ENCODE measurements around the gene DMRT1.

Gene DMRT1

DNA sequence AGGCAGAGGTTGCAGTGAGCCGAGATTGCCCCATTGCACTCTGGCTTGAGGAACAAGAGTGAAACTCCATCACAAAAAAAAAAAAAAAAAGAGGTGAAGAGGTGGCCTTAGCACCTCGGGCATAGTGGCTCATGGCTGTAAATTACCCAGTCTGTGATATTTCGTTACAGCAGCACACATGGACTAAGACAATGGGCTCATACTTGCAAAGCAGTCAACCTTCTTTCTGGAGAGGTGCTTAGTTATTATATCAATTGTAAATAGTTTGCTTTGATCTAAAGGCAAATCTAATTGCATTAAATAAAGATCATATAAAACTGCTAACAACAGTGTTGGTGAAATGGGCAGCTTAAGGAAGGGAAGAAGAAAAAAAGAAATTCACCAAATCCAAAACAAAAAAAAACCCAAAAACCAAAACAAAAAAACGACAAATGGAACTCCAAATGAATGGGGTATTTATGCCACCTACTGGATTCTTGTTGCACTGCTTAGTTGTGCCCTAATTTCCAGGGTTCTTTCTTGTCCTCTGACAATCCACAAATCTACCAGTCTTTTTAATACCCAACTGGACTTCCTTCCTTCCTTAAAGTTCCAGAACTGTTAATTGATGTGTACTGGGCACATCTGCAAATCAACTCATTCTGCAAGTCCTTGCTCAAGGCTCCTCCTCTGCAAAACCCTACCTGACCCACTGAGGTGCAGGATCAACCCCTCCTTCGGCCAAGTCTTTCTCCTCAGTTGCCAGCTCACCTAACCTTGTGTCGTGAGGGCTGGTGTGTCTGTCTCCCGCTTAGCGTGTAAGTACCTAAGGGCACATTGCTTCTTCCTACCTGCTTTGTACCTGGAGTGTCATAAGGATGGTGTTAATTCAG, 35.0 kb upstream of the DMRT1 start:
- TF ChIP-seq SIN3A (IDR thresholded peaks at IDR 0.05; ENCODE audit: borderline replicate concordance, insufficient read depth, low read length) (no peak), TAF1 (IDR thresholded peaks at IDR 0.05; ENCODE audit: borderline replicate concordance, insufficient read depth, low read length) (no peak)

DNA sequence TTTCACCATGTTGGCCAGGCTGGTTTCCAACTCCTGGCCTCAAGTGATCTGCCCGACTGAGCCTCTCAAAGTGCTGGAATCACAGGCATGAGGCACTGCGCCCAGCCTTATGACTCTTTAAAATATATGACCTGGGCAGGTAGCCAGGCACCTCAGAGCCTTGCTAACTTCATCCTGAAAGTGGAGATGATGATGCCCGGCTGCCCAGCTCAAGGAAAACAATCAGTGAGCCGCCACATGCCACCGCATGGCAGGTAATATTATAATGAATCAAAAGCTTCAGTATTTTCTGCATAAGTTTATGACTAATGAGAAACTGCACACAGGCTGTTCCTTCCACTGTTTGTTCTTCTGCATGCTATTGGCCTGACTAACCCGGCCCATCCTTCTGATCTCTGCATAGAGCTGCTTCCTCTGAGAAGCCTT, 30.4 kb upstream of the DMRT1 start:
- no peak for TF ChIP-seq FOXP2 (optimal IDR thresholded peaks at IDR 0.05; ENCODE audit: borderline replicate concordance, extremely low read depth, extremely low read length, insufficient read depth)
- TF ChIP-seq REST (IDR thresholded peaks at IDR 0.05; ENCODE audit: insufficient read depth in 1 of 2, low read depth in 2 of 2, low read length in 2 of 2): no peak
- no peak for TF ChIP-seq POLR2AphosphoS5 (IDR thresholded peaks at IDR 0.05; ENCODE audit: low read depth, low read length)
- no peak for TF ChIP-seq TAF1 (IDR thresholded peaks at IDR 0.05; ENCODE audit: borderline replicate concordance, insufficient read depth, low read length)
- no peak for TF ChIP-seq SIN3A (IDR thresholded peaks at IDR 0.05; ENCODE audit: borderline replicate concordance, insufficient read depth, low read length)

DNA sequence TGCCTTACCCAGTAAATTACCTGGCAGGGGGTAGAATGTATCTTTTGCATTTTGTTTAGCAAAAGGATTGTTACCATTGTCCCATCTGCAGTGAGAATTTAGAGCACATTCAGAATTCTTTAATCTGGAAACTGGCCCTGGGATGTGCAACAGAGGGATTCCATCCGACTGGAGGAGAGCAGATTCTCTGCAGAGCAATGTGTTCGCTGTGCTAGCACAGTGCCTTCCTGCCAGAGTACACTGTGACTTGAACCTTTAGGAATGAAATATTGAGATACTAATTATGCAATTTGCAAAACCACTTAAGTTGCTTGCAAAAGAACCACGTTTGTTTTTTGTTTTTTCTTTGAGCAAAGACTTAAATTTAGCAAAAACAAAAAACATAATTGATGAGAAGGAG, 22.5 kb upstream of the DMRT1 start:
- no peak for TF ChIP-seq REST (IDR thresholded peaks at IDR 0.05; ENCODE audit: insufficient read depth in 1 of 2, low read depth in 2 of 2, low read length in 2 of 2)
- no peak for TF ChIP-seq SIN3A (IDR thresholded peaks at IDR 0.05; ENCODE audit: borderline replicate concordance, insufficient read depth, low read length)
- TF ChIP-seq TAF1 (IDR thresholded peaks at IDR 0.05; ENCODE audit: borderline replicate concordance, insufficient read depth, low read length): no peak
- TF ChIP-seq FOXP2 (optimal IDR thresholded peaks at IDR 0.05; ENCODE audit: borderline replicate concordance, extremely low read depth, extremely low read length, insufficient read depth): no peak
- TF ChIP-seq POLR2AphosphoS5 (IDR thresholded peaks at IDR 0.05; ENCODE audit: low read depth, low read length): no peak

- TF ChIP-seq POLR2AphosphoS5 (IDR thresholded peaks at IDR 0.05; ENCODE audit: low read depth, low read length) (no peak), TAF1 (IDR thresholded peaks at IDR 0.05; ENCODE audit: borderline replicate concordance, insufficient read depth, low read length) (no peak), FOXP2 (optimal IDR thresholded peaks at IDR 0.05; ENCODE audit: borderline replicate concordance, extremely low read depth, extremely low read length, insufficient read depth) (no peak), REST (IDR thresholded peaks at IDR 0.05; ENCODE audit: insufficient read depth in 1 of 2, low read depth in 2 of 2, low read length in 2 of 2) (no peak), SIN3A (IDR thresholded peaks at IDR 0.05; ENCODE audit: borderline replicate concordance, insufficient read depth, low read length) (no peak)
Measured at GRCh38 chr9:826500-827280, 14.8 kb upstream of the DMRT1 start.

DNA sequence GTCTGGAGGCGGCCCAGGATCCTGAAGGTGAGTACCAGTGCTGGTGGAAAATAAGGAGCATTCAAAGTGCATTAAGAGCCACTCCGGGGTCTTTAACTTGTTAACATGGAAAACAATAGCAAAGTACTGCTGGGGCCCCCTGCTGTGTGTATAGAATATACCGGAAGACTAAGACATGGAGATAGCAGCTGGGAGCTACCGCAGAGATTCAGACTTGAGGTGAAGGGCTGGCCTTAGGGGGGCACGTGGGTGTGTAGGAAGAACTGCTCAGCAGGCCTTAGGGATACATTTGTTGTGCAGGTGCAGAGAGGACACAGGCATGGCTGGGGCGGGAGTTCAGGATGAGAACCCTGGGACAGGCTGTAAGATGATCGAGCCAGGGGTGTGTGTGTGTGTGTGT, 1.2 kb upstream of the DMRT1 start:
- no peak for TF ChIP-seq FOXP2 (optimal IDR thresholded peaks at IDR 0.05; ENCODE audit: borderline replicate concordance, extremely low read depth, extremely low read length, insufficient read depth)

All from PFSK-1 (cell line).